ENCODE results near the gene FBXO38.
"Not testable (repeated sequence)": the region's sequence is repeated elsewhere in the genome, so short reads cannot be mapped to it uniquely, and the experiment has no call there.

FBXO38 gene

DNA sequence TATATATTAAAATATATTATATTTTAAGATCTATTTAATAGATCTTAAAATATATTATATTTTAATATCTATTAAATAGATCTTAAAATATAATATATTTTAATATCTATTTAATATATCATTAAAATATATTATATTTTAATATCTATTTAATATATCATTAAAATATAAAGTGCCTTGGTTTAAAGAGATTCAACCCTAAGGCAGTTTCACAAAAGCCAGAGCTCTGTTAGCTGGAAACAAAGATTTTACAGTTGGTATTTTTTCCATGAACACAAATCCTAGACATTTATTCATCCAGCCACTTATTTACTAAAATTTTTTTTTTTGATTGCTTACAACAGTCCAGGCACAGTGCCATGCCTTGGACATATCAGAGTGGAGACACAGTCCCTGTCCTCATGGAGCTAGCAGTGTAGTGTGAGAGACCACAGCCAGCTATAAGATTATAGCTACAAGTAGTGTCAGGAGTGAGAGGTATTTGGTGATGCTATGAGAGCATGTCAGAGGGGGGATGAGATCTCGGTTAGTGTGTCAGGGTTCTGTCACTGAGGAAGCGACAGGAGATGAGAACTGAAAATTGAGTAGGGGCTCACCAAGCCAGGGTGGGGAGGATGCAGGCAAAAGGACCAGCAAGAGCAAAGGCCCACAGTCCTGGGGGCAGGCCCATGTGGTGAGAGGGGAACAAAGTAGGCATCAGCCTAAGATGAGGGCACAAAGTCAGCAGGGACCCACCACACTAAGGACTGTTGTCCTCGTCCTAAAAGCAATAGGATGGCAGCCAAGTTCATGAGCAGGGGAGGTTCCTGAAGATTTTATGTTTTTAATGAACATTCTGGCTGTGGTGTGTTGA, 74.5 kb downstream of the FBXO38 start:
- no peak for DNase-seq (ENCODE audit: low spot score)
- TF ChIP-seq, protein P1, sequence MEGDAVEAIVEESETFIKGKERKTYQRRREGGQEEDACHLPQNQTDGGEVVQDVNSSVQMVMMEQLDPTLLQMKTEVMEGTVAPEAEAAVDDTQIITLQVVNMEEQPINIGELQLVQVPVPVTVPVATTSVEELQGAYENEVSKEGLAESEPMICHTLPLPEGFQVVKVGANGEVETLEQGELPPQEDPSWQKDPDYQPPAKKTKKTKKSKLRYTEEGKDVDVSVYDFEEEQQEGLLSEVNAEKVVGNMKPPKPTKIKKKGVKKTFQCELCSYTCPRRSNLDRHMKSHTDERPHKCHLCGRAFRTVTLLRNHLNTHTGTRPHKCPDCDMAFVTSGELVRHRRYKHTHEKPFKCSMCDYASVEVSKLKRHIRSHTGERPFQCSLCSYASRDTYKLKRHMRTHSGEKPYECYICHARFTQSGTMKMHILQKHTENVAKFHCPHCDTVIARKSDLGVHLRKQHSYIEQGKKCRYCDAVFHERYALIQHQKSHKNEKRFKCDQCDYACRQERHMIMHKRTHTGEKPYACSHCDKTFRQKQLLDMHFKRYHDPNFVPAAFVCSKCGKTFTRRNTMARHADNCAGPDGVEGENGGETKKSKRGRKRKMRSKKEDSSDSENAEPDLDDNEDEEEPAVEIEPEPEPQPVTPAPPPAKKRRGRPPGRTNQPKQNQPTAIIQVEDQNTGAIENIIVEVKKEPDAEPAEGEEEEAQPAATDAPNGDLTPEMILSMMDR (IDR thresholded peaks at IDR 0.05; ENCODE audit: extremely low read depth, insufficient read depth, missing control alignments): no peak
- in situ Hi-C loops (cut with MboI; ENCODE audit: low pct_unique_long_range_greater_than_20kb, low sequenced_read_pairs, unreplicated experiment): no loop called here

DNA sequence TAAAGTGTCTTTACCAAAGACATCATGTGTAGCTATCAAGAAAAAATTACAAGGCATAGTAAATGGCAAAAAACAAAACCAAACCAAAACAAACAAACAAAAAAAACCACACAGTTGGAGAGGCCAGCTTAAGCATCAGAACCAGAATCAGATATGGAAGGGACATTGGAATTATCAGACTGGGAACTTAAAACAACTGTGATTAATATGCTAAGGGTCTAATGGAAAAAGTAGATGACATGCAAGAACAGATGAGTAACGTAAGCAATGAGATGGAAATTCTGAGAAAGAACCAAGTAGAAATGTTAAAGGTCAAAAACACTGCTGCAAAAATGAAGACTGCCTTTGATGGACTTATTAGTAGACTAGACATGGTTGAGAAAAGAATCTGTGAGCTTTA, 75.9 kb downstream of the FBXO38 start:
- in situ Hi-C loops (cut with MboI; ENCODE audit: low pct_unique_long_range_greater_than_20kb, low sequenced_read_pairs, unreplicated experiment): no loop called here
- TF ChIP-seq, protein P1 (IDR thresholded peaks at IDR 0.05; ENCODE audit: extremely low read depth, insufficient read depth, missing control alignments): no peak
- no peak for DNase-seq (ENCODE audit: low spot score)

DNA sequence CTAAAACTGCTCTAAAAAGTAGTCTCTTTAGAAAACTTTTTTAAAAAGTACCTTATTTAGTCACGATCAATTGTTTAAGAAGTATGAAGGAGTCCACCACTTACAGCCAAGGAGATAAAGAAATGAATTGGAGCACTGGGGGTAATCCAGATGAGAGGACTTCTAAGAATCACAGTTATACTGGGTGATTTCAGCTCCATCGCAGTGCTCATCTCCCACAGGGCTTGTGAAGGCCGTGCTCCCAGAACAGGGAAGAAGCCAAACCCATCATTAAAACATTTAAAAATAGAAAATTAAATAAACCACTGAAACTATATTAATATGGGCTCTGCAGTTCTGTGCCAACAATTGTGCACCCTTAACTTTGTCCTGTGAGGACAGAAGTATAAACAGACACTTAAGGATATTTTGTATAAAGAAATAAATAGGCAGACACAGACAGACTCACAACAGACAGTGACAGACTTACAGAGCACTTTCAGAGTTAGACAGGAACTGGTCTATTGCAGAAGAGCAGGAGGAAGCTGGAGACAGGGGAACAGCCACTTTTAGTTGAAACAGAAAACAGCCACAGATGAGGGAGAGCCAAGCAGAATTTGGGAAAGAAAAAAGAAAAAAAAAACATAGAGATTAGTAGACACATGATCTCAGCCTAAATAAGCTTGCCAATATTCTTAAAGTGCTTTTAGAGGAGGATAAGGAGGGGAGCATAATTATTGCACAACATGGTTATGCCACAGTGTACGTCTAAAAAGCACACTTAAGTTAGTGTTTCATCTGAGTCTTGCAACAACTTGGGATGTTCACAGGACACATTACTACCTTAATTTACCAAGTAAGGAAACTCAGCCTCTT, 81.8 kb downstream of the FBXO38 start:
- in situ Hi-C loops (cut with MboI; ENCODE audit: low pct_unique_long_range_greater_than_20kb, low sequenced_read_pairs, unreplicated experiment): no loop called here
- TF ChIP-seq, protein P1 (IDR thresholded peaks at IDR 0.05; ENCODE audit: extremely low read depth, insufficient read depth, missing control alignments): no peak
- DNase-seq (ENCODE audit: low spot score): no peak

DNA sequence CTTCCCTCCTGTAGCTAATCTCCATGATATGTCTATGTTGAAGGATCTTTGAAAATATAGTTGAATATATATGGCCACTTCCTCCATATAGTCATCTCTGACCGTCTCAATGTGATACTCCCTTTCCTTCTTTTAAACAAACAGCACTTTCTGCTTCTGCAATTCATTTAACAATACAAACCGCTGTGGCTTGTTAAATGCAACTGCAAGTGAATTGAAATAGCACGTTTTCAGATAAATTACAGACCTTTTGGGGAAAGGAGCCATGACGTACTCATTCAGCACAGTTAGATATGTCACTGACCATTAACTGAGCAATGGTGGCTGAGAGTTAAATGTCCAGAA, 82.5 kb downstream of the FBXO38 start:
- in situ Hi-C loops (cut with MboI; ENCODE audit: low pct_unique_long_range_greater_than_20kb, low sequenced_read_pairs, unreplicated experiment): no loop called here
- DNase-seq (ENCODE audit: low spot score): no peak
- TF ChIP-seq, protein P1 (IDR thresholded peaks at IDR 0.05; ENCODE audit: extremely low read depth, insufficient read depth, missing control alignments): no peak

DNA sequence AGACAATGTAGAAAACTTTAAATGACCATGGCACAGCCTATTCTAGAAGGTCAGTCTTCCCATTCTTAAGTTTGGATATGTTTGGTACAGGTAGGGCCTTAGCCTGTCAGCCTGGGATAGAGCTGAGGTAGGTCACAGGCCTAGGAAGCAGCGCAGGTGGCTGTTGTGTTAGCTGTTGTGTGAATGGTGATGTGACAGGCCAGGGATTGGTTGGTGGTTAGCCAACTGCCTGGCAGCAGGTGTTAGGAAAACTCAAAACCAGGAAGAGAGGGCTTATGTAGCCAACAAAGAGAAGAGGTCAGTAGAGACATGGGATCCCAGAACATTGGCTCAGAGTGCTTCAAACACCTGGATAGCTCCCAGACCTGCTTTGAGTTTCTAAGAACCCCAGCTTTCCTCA, 84.2 kb downstream of the FBXO38 start:
- TF ChIP-seq, protein P1 (IDR thresholded peaks at IDR 0.05; ENCODE audit: extremely low read depth, insufficient read depth, missing control alignments): no peak
- in situ Hi-C loops (cut with MboI; ENCODE audit: low pct_unique_long_range_greater_than_20kb, low sequenced_read_pairs, unreplicated experiment): no loop called here
- DNase-seq (ENCODE audit: low spot score): no peak

DNA sequence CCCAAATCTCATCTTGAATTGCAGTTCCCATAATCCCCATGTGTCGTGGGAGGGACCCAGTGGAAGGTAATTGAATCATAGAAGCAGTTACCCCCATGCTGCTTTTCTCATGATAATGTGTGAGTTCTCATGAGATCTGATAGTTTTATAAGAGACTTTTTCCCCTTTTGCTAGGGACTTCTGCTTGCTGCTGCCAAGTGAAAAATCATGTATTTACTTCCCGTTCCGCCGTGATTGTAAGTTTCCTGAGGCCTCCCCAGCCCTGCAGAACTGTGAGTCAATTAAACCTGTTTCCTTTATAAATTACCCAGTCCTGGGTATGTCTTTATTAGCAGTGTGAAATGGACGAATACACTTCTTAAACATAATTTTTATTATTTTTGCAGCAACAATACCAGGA, 85.0 kb downstream of the FBXO38 start:
- DNase-seq (ENCODE audit: low spot score); in situ Hi-C loops (cut with MboI; ENCODE audit: low pct_unique_long_range_greater_than_20kb, low sequenced_read_pairs, unreplicated experiment): not testable (repeated sequence)

DNA sequence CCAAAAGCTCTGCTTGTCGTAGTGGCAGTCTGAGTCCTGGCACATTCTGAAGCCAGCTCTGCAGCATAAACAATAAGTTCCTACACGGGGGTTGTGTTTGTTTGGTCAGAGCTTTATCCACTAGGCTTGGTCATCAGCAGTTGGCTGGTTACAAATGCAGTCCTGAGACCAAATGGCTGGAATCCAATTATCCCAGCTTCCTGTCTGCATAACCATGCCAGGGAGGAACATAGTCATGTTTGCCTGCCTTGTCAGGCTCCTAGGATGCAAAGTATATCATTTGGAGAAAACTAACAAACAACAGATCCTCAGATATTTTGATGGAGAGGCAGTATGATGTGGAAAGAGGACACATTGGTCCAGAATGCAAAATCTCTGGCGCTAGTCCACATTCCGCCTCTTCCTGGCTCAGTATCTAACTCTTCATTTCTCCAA, 85.8 kb downstream of the FBXO38 start:
- TF ChIP-seq, protein P1 (IDR thresholded peaks at IDR 0.05; ENCODE audit: extremely low read depth, insufficient read depth, missing control alignments): no peak
- no peak for DNase-seq (ENCODE audit: low spot score)
- in situ Hi-C loops (cut with MboI; ENCODE audit: low pct_unique_long_range_greater_than_20kb, low sequenced_read_pairs, unreplicated experiment): no loop called here
